Ishikawa (cell line): ENCODE results near the gene HOTAIR.

Experiments used
- CEBPB ChIP-seq: IDR thresholded peaks from 2 replicates; pipeline ENCODE4 v1.6.1; 2012
- CREB1 ChIP-seq: IDR thresholded peaks from 2 replicates; pipeline ENCODE4 v1.6.1; 2012; ENCODE audit warnings: low read depth
- EGR1 ChIP-seq: IDR thresholded peaks from 2 replicates; pipeline ENCODE4 v1.6.1; 2012
- FOXM1 ChIP-seq: IDR thresholded peaks from 2 replicates; pipeline ENCODE4 v1.6.1; 2012; ENCODE audit warnings: low read depth, borderline replicate concordance
- RAD21 ChIP-seq: IDR thresholded peaks from 2 replicates; pipeline ENCODE4 v1.6.1; 2012; ENCODE audit warnings: low read depth
- TAF1 ChIP-seq: IDR thresholded peaks from 2 replicates; pipeline ENCODE4 v1.6.1; 2012; ENCODE audit warnings: low read depth, mild to moderate bottlenecking
- TEAD4 ChIP-seq: IDR thresholded peaks from 2 replicates; pipeline ENCODE4 v1.6.1; 2012
- YY1 ChIP-seq: IDR thresholded peaks from 2 replicates; pipeline ENCODE4 v1.6.1; 2012; ENCODE audit warnings: low read depth
- TF ChIP-seq, protein P1 (sequence below): IDR thresholded peaks from 2 replicates; pipeline ENCODE4 v1.6.1; 2012

DNA sequence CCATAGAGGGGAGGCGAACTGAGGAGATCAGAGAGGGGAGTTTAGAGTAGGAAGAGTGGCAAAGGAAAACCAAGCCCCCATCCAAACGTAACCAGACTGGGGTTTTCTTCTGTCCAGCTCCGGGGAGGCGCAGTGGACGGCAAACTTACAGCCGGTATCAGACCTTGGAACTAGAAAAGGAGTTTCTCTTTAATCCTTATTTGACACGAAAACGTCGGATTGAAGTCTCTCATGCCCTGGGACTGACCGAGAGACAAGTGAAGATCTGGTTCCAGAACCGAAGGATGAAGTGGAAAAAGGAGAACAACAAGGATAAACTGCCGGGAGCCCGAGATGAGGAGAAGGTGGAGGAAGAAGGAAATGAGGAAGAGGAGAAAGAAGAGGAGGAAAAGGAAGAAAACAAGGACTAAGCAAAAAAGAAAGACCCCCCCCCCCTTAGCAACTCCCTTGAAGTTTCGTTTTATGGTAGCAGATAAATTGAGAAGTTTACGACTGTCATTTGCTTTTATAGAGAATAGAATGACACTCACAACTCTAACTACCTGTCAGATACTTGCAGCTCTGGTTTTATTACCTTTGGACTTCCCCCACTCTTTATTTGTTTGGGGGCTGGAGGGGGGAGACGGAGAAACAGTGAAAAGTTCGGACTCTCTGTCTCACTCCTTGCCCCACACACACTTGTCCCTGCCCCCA lies 36.4 kb upstream of the HOTAIR start:
- TF ChIP-seq CEBPB (no peak), YY1 (no peak), TAF1 (no peak), EGR1 (no peak), FOXM1 (no peak), RAD21 (no peak), CREB1 (no peak), TEAD4 (no peak)
- TF ChIP-seq, protein P1, sequence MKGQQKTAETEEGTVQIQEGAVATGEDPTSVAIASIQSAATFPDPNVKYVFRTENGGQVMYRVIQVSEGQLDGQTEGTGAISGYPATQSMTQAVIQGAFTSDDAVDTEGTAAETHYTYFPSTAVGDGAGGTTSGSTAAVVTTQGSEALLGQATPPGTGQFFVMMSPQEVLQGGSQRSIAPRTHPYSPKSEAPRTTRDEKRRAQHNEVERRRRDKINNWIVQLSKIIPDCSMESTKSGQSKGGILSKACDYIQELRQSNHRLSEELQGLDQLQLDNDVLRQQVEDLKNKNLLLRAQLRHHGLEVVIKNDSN: no peak
